HL-60 (cell line): ENCODE measurements around the gene CIROP.
A peak's percentile ranks its signal among the peaks of the same experiment; 100 is the strongest.

ENCODE experiments used
- DNase-seq, 2 experiments: peaks; one replicate each; pipeline ENCODE4 v3.0.0-alpha.2; 2010 to 2020; ENCODE audit warnings: low read depth in 1 of 2, low spot score in 1 of 2
- H3K27ac ChIP-seq: fragments of 250-450 bp; sonication (Bioruptor Pico); replicated peaks from 2 replicates; pipeline ENCODE4 v1.5.1; 2020; ENCODE audit warnings: mild to moderate bottlenecking, moderate library complexity
- H3K27me3 ChIP-seq: fragments of 250-450 bp; sonication (Bioruptor Pico); 2 replicates; pipeline ENCODE4 v1.5.1; 2021; ENCODE audit warnings: mild to moderate bottlenecking, moderate library complexity; ENCODE audit not compliant: insufficient read depth, poor library complexity, severe bottlenecking
- H3K4me3 ChIP-seq: replicated peaks from 2 replicates; pipeline ENCODE4 v1.5.1; 2011; ENCODE audit warnings: mild to moderate bottlenecking, control low read depth, low read length; ENCODE audit not compliant: insufficient read depth
- GABPA ChIP-seq: IDR thresholded peaks from 2 replicates; pipeline ENCODE4 v1.6.1; 2012; ENCODE audit warnings: low read depth
- POLR2AphosphoS5 ChIP-seq: IDR thresholded peaks from 2 replicates; pipeline ENCODE4 v1.6.1; 2012; ENCODE audit warnings: low read depth
- SPI1 ChIP-seq: IDR thresholded peaks from 2 replicates; pipeline ENCODE4 v1.6.1; 2012; ENCODE audit warnings: low read depth, mild to moderate bottlenecking, borderline replicate concordance
- TF ChIP-seq, protein P1 (sequence below): IDR thresholded peaks from one replicate; pipeline ENCODE4 v1.5.1; 2011; ENCODE audit warnings: low read length, control low read depth, inconsistent platforms; ENCODE audit not compliant: insufficient read depth
- TF ChIP-seq, protein P2 (sequence below): IDR thresholded peaks from 2 replicates; pipeline ENCODE4 v1.6.1; 2012; ENCODE audit warnings: low read depth; ENCODE audit not compliant: insufficient replicate concordance

Gene CIROP

DNA sequence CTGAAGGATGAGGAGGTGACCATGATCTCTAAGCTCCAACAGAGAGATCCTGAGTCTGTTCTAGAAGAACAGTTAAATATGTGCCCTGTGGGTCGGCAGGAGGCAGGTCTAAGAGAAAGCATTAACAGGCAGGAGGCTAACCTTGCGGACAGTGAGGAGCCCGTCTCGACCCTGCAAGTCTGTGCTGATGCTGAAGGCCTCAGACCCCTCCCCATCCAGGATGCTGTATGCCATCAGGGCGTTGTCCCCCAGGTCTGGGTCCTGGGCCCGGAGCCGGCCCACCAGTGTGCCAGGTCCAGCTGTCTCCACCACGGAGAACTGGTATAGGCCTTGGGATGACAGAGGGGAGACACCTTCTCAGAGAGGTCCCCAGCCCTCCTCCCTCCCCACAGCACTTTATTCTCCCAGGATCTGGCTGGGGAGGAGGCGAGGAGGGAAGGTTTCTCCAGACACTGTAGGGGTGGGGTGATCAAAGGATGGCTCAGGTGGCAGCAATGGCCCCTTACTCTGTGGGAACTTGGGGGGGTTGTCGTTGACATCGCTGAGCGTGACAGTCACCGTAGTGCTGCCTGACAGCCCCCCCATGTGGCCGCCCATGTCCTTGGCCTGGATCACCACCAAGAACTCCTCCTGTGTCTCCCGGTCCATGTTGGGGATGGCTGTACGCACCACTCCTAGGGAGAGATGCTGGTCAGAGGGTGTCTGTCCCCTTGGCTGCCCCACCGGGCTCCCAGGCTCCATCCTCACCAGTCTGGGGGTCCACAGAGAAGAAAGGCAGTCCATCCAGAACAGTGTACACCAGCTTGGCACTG lies 50.6 kb downstream of the CIROP start:
- DNase-seq: no peak
- TF ChIP-seq SPI1: no peak
- no peak for TF ChIP-seq POLR2AphosphoS5
- TF ChIP-seq, protein P1, sequence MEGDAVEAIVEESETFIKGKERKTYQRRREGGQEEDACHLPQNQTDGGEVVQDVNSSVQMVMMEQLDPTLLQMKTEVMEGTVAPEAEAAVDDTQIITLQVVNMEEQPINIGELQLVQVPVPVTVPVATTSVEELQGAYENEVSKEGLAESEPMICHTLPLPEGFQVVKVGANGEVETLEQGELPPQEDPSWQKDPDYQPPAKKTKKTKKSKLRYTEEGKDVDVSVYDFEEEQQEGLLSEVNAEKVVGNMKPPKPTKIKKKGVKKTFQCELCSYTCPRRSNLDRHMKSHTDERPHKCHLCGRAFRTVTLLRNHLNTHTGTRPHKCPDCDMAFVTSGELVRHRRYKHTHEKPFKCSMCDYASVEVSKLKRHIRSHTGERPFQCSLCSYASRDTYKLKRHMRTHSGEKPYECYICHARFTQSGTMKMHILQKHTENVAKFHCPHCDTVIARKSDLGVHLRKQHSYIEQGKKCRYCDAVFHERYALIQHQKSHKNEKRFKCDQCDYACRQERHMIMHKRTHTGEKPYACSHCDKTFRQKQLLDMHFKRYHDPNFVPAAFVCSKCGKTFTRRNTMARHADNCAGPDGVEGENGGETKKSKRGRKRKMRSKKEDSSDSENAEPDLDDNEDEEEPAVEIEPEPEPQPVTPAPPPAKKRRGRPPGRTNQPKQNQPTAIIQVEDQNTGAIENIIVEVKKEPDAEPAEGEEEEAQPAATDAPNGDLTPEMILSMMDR: peak; percentile 6
- TF ChIP-seq GABPA: no peak
- TF ChIP-seq, protein P2, sequence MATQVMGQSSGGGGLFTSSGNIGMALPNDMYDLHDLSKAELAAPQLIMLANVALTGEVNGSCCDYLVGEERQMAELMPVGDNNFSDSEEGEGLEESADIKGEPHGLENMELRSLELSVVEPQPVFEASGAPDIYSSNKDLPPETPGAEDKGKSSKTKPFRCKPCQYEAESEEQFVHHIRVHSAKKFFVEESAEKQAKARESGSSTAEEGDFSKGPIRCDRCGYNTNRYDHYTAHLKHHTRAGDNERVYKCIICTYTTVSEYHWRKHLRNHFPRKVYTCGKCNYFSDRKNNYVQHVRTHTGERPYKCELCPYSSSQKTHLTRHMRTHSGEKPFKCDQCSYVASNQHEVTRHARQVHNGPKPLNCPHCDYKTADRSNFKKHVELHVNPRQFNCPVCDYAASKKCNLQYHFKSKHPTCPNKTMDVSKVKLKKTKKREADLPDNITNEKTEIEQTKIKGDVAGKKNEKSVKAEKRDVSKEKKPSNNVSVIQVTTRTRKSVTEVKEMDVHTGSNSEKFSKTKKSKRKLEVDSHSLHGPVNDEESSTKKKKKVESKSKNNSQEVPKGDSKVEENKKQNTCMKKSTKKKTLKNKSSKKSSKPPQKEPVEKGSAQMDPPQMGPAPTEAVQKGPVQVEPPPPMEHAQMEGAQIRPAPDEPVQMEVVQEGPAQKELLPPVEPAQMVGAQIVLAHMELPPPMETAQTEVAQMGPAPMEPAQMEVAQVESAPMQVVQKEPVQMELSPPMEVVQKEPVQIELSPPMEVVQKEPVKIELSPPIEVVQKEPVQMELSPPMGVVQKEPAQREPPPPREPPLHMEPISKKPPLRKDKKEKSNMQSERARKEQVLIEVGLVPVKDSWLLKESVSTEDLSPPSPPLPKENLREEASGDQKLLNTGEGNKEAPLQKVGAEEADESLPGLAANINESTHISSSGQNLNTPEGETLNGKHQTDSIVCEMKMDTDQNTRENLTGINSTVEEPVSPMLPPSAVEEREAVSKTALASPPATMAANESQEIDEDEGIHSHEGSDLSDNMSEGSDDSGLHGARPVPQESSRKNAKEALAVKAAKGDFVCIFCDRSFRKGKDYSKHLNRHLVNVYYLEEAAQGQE: no peak
- H3K27me3 ChIP-seq: no peaks in the 10 kb centered on the region
- H3K4me3 ChIP-seq: no peak overlapping the region
- H3K27ac ChIP-seq: no peak overlapping the region

DNA sequence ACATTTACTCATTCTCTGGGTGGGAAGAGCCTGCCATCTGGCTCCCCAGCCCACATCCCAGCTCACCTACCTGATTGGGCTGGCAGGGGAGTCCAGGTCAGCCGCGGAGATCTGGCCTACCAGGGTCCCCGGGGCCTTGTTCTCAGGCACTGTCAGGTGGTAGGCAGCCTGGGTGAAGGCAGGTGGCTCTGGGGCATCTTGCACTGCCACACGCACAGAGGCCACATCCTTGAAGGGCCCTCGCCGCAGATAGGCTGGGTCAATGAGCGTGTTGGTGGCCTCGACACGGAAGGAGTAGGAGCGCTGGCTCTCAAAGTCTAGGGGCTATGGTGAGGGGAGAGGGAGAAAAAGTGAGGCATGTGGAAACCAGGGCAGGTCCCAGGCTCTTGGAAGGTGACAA lies 51.4 kb downstream of the CIROP start:
- Histone ChIP-seq H3K27ac (no peak overlapping the region), H3K4me3 (no peak overlapping the region), H3K27me3 (no peaks in the 10 kb centered on the region)
- no peak for DNase-seq
- TF ChIP-seq GABPA (no peak), SPI1 (no peak), POLR2AphosphoS5 (no peak)
- TF ChIP-seq, protein P2: no peak
- TF ChIP-seq, protein P1: no peak

DNA sequence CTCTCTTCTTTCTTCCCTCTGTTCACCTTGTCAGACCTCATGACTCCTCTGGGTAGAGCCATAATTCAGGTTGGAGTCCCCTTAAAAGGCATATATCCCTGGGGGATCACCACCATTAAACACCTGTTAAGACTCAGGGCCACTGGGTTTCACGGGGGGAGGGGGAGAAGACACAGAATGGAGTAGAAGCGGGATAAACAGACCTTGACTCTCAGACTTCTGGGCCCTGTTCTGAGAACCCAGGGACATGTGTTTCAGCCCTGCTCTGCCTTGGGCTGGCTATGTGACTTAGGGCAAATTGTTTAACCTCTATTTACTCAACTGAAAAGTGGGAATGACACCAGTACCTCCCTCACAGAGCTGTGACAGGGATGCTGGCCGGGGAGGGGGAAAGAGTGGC lies 52.1 kb downstream of the CIROP start:
- Histone ChIP-seq H3K27me3 (no peaks in the 10 kb centered on the region), H3K4me3 (no peak overlapping the region), H3K27ac (no peak overlapping the region)
- TF ChIP-seq POLR2AphosphoS5 (no peak), GABPA (no peak), SPI1 (no peak)
- TF ChIP-seq, protein P2: no peak
- TF ChIP-seq, protein P1: no peak
- no peak for DNase-seq
